HEK293 (cell line): ENCODE measurements around the gene ARHGEF26.

Experiments
- CTCF ChIA-PET: fragments of 350-600 bp; formaldehyde crosslinking; extraction: SDS; loops from one replicate; lab custom pipeline; 2021; ENCODE audit warnings: antibody characterized with exemption; lab: Yijun Ruan, JAX
- POLR2A ChIA-PET: fragments of 300-600 bp; formaldehyde crosslinking; extraction: SDS; loops from one replicate; lab custom pipeline; 2020; ENCODE audit warnings: antibody characterized with exemption, inconsistent platforms; lab: Yijun Ruan, JAX
- H3K27ac ChIP-seq: fragments of 200-500 bp; sonication (Bioruptor generic); 2 replicates; pipeline ENCODE4 v1.5.1; 2014; ENCODE audit warnings: low read depth, low read length, control low read depth, inconsistent platforms; ENCODE audit errors: extremely low read depth
- H3K36me3 ChIP-seq, 2 experiments: fragments of 200-500 bp in 1 of 2; sonication (Bioruptor generic) in 1 of 2; 1 replicate in 1 of 2; 2 replicates in 1 of 2; pipeline ENCODE4 v1.5.1; 2014 to 2017; ENCODE audit warnings: inconsistent platforms in 2 of 2, low read length in 2 of 2; ENCODE audit not compliant: control insufficient read depth in 2 of 2, insufficient read depth in 1 of 2
- H3K4me1 ChIP-seq: fragments of 200-500 bp; sonication (Bioruptor generic); 2 replicates; pipeline ENCODE4 v1.5.1; 2014; ENCODE audit warnings: mild to moderate bottlenecking, low read length, inconsistent platforms; ENCODE audit not compliant: control insufficient read depth, insufficient read depth
- H3K4me3 ChIP-seq: 2 replicates; pipeline ENCODE4 v1.5.1; 2011; ENCODE audit warnings: low read depth, mild to moderate bottlenecking, control low read depth, low read length, moderate library complexity
- H3K9me3 ChIP-seq: fragments of 200-500 bp; sonication (Bioruptor generic); 2 replicates; pipeline ENCODE4 v1.5.1; 2014; ENCODE audit warnings: low read depth, low read length, inconsistent platforms; ENCODE audit not compliant: control insufficient read depth, insufficient read depth
- GLIS1 ChIP-seq: fragments of 450-650 bp; formaldehyde crosslinking; IDR thresholded peaks from 2 replicates; pipeline ENCODE4 v1.5.1; 2016; ENCODE audit warnings: missing biosample characterization, missing genetic modification characterization
- HOXD13 ChIP-seq: sonication (generic); formaldehyde crosslinking; IDR thresholded peaks from 2 replicates; pipeline ENCODE4 v1.8.0; 2022; ENCODE audit warnings: missing genetic modification reagents, borderline replicate concordance
- OSR2 ChIP-seq: fragments of 450-650 bp; formaldehyde crosslinking; IDR thresholded peaks from 2 replicates; pipeline ENCODE4 v1.5.1; 2016; ENCODE audit warnings: missing biosample characterization, missing genetic modification characterization
- PRDM10 ChIP-seq: fragments of 450-650 bp; formaldehyde crosslinking; IDR thresholded peaks from 2 replicates; pipeline ENCODE4 v1.5.1; 2016; ENCODE audit warnings: missing biosample characterization, missing genetic modification characterization
- TCF7L2 ChIP-seq: IDR thresholded peaks from 2 replicates; pipeline ENCODE4 v1.6.1; 2011; ENCODE audit warnings: low read depth, mild to moderate bottlenecking, inconsistent platforms, low read length, moderate library complexity, borderline replicate concordance
- TRIM28 ChIP-seq: IDR thresholded peaks from 2 replicates; pipeline ENCODE4 v1.6.1; 2011; ENCODE audit warnings: low read length, control low read depth, borderline replicate concordance
- ZBTB11 ChIP-seq: fragments of 450-650 bp; formaldehyde crosslinking; conservative IDR thresholded peaks from 2 replicates; pipeline ENCODE4 v1.5.1; 2016; ENCODE audit warnings: low read depth, missing biosample characterization, missing genetic modification characterization
- ZEB2 ChIP-seq: fragments of 450-650 bp; formaldehyde crosslinking; IDR thresholded peaks from 2 replicates; pipeline ENCODE4 v1.5.1; 2016; ENCODE audit warnings: missing biosample characterization, missing genetic modification characterization
- ZNF114 ChIP-seq: fragments of 450-650 bp; formaldehyde crosslinking; IDR thresholded peaks from 2 replicates; pipeline ENCODE4 v1.5.0; 2017; ENCODE audit warnings: missing biosample characterization, missing genetic modification characterization
- ZNF157 ChIP-seq: fragments of 450-650 bp; formaldehyde crosslinking; IDR thresholded peaks from 2 replicates; pipeline ENCODE4 v1.5.1; 2016; ENCODE audit warnings: missing biosample characterization, missing genetic modification characterization
- ZNF169 ChIP-seq: fragments of 450-650 bp; formaldehyde crosslinking; IDR thresholded peaks from 2 replicates; pipeline ENCODE4 v1.5.1; 2016; ENCODE audit warnings: missing biosample characterization, missing genetic modification characterization
- ZNF19 ChIP-seq: fragments of 450-650 bp; formaldehyde crosslinking; IDR thresholded peaks from 2 replicates; pipeline ENCODE4; 2016; ENCODE audit warnings: missing biosample characterization, missing genetic modification characterization, low read depth
- ZNF324 ChIP-seq: fragments of 450-650 bp; formaldehyde crosslinking; IDR thresholded peaks from 2 replicates; pipeline ENCODE4 v1.5.1; 2016; ENCODE audit warnings: missing biosample characterization, missing genetic modification characterization
- ZNF362 ChIP-seq: fragments of 450-650 bp; formaldehyde crosslinking; IDR thresholded peaks from 2 replicates; pipeline ENCODE4 v1.5.1; 2016; ENCODE audit warnings: missing biosample characterization, missing genetic modification characterization
- ZNF423 ChIP-seq: fragments of 450-650 bp; formaldehyde crosslinking; IDR thresholded peaks from 2 replicates; pipeline ENCODE4 v1.5.1; 2016; ENCODE audit warnings: missing biosample characterization, missing genetic modification characterization
- ZNF488 ChIP-seq: fragments of 450-650 bp; formaldehyde crosslinking; IDR thresholded peaks from 2 replicates; pipeline ENCODE4 v1.5.1; 2016; ENCODE audit warnings: missing biosample characterization, missing genetic modification characterization
- ZNF549 ChIP-seq: fragments of 450-650 bp; IDR thresholded peaks from 2 replicates; pipeline ENCODE4 v1.5.1; 2018; ENCODE audit warnings: missing biosample characterization, missing genetic modification characterization, mild to moderate bottlenecking, inconsistent platforms, moderate library complexity
- ZNF670 ChIP-seq: fragments of 450-650 bp; formaldehyde crosslinking; IDR thresholded peaks from 2 replicates; pipeline ENCODE4 v1.5.1; 2016; ENCODE audit warnings: missing biosample characterization, missing genetic modification characterization, low read depth
- ZNF837 ChIP-seq: fragments of 450-650 bp; formaldehyde crosslinking; IDR thresholded peaks from 2 replicates; pipeline ENCODE4 v1.5.1; 2016; ENCODE audit warnings: missing biosample characterization, missing genetic modification characterization

ARHGEF26 gene

GRCh38 chr3:154168998-154169795 is 48.0 kb downstream of the ARHGEF26 start:
- ChIA-PET CTCF (no interaction called here), POLR2A (no interaction called here)
- Histone ChIP-seq H3K27ac (no peak overlapping the region), H3K4me1 (no peaks in the 10 kb centered on the region), H3K36me3 (no peaks in the 10 kb centered on the region), H3K4me3 (no peak overlapping the region), H3K9me3 (no peaks in the 10 kb centered on the region)
- TF ChIP-seq TRIM28: no peak
- no peak for TF ChIP-seq ZNF670 (tag by site-specific recombination)
- TF ChIP-seq ZNF157 (tag by site-specific recombination): no peak
- no peak for TF ChIP-seq ZNF837
- TF ChIP-seq ZNF324 (tag by site-specific recombination): no peak
- no peak for TF ChIP-seq ZNF169 (tag by site-specific recombination)
- TF ChIP-seq ZEB2 (tag by site-specific recombination): no peak
- TF ChIP-seq PRDM10: no peak
- no peak for TF ChIP-seq OSR2 (tag by site-specific recombination)
- no peak for TF ChIP-seq ZNF549
- no peak for TF ChIP-seq ZNF423 (tag by site-specific recombination)
- no peak for TF ChIP-seq GLIS1
- TF ChIP-seq TCF7L2: no peak
- no peak for TF ChIP-seq ZNF114 (tag by site-specific recombination)
- TF ChIP-seq HOXD13 (CRISPR knock-in tag): no peak
- no peak for TF ChIP-seq ZNF488 (tag by site-specific recombination)
- no peak for TF ChIP-seq ZNF362
- TF ChIP-seq ZBTB11: no peak
- no peak for TF ChIP-seq ZNF19 (tag by site-specific recombination)
